HUES64 (cell line): Measurements from ENCODE around the gene PRKAG2.

ENCODE experiments used
- H3K27ac ChIP-seq: 2 replicates; pipeline ENCODE4 v1.7.0; 2013; ENCODE audit warnings: low read depth, low read length, inconsistent platforms
- H3K27me3 ChIP-seq: 2 replicates; pipeline ENCODE4 v1.6.1; 2013; ENCODE audit warnings: mild to moderate bottlenecking, low read length; ENCODE audit not compliant: insufficient read depth
- H3K36me3 ChIP-seq: 2 replicates; pipeline ENCODE4 v1.6.1; 2013; ENCODE audit warnings: mild to moderate bottlenecking, low read length; ENCODE audit not compliant: insufficient read depth
- H3K4me1 ChIP-seq: 2 replicates; pipeline ENCODE4 v1.6.1; 2013; ENCODE audit warnings: mild to moderate bottlenecking, low read length, moderate library complexity; ENCODE audit not compliant: insufficient read depth
- H3K4me3 ChIP-seq: 2 replicates; pipeline ENCODE4 v1.5.1; 2013; ENCODE audit warnings: mild to moderate bottlenecking, low read length, moderate library complexity
- H3K9ac ChIP-seq: 2 replicates; pipeline ENCODE4 v1.6.1; 2013; ENCODE audit warnings: mild to moderate bottlenecking, low read depth, low read length
- H3K9me3 ChIP-seq: 2 replicates; pipeline ENCODE4 v1.6.1; 2013; ENCODE audit warnings: low read depth, low read length; ENCODE audit not compliant: insufficient read depth
- WGBS: fragments of 150-250, 120-280 bp; methylation state at CpG from one replicate; pipeline ENCODE4 v1.1.7; 2013; ENCODE audit warnings: missing lambda C conversion rate; 5-methylcytosine and 5-hydroxymethylcytosine counted together

The PRKAG2 gene

DNA sequence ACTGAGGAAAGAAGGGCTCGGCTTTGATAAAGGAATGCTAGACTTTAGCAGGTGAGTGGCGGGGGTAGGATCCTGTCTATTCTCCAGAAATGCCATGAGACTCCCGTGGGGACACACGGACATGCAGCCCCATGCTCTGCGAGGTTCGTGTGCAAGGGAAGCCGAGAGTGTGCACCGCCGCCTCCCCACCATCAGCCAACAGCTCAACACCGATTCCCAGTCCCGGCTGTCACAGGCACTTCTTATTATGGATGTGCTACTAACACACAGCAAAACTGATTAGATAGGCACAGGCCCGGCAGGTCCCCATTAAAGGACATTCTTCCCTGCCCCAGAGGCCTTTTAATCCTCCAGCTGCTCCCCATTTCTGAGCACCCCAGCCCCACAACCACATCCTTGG, 154.4 kb downstream of the PRKAG2 start:
- H3K27ac ChIP-seq = no peak overlapping the region
- no peaks in the 10 kb centered on the region for H3K36me3 ChIP-seq
- H3K9me3 ChIP-seq = no peaks in the 10 kb centered on the region
- no peak overlapping the region for H3K4me3 ChIP-seq
- no peak overlapping the region for H3K9ac ChIP-seq
- 88% methylated on average over 12 of the region's 12 CpGs for WGBS
- no peaks in the 10 kb centered on the region for H3K4me1 ChIP-seq
- H3K27me3 ChIP-seq = no peaks in the 10 kb centered on the region

DNA sequence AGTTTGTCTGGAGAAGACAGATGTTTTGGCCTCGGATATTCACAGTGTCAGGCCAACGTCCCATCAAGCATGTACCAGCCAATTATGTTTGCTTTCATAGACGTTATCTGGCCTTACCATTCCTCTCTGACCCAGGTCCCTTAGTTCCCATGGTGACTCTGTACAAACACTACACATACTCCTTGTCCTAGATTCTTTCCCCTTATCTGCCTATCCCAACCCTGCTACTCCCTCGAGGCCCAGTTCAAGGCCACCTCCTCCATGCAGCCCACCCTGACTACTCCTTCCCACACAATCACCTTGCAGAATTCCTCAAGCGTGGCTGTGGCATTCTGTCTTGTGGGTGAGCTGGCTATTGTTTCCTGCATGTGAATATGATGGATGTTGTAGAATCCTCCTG, 155.2 kb downstream of the PRKAG2 start:
- no peaks in the 10 kb centered on the region for H3K9me3 ChIP-seq
- H3K4me3 ChIP-seq = no peak overlapping the region
- H3K27me3 ChIP-seq = no peaks in the 10 kb centered on the region
- H3K36me3 ChIP-seq = no peaks in the 10 kb centered on the region
- H3K27ac ChIP-seq = no peak overlapping the region
- H3K9ac ChIP-seq = no peak overlapping the region
- WGBS = 88% methylated on average over 5 of the region's 5 CpGs
- H3K4me1 ChIP-seq = no peaks in the 10 kb centered on the region

DNA sequence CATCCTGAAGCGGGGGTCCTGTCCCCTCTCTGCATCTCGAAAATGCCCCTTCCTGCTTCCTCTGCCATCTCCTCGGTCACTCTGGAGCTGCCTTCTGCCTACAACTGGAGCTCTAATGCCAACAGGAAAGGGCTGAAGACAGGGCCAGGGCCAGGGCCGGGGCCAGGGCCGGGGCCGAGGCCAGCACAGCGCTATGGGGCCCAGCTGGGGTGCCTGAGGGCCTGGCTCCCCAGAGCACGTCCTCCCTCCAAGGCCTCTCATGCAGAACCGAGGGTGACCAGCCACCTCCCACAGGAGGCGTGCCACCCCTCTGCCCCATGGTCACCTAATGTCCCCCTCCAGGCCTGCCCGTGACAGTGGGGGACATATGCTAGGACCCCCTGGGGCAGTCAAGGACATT, 155.7 kb downstream of the PRKAG2 start:
- Histone ChIP-seq H3K9ac (no peak overlapping the region), H3K36me3 (no peaks in the 10 kb centered on the region), H3K9me3 (no peaks in the 10 kb centered on the region), H3K27ac (no peak overlapping the region), H3K4me1 (no peaks in the 10 kb centered on the region), H3K27me3 (no peaks in the 10 kb centered on the region), H3K4me3 (no peak overlapping the region)
- WGBS = 91% methylated on average over 11 of the region's 11 CpGs

DNA sequence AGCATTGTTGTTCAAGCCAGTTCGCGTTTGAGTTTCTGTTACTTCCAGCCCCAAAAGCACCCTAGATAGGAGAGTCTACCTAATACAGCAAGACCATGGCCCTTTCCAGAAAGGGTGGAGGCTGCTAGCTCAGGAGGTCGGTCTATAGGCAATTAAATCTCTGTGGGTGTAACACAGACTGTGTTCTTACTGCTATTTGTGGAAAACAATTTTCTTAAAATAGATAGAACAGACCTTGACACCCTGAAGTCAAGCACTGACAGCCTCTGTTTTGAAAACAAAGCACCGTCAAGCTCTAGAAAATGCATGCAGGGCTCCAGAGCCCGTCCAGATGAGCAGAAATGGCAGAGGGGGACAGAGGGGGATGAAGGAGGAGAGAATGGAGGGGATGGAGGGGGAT, 156.6 kb downstream of the PRKAG2 start:
- H3K4me1 ChIP-seq = no peaks in the 10 kb centered on the region
- H3K4me3 ChIP-seq = no peak overlapping the region
- WGBS = 77% methylated on average over 5 of the region's 5 CpGs
- no peak overlapping the region for H3K9ac ChIP-seq
- H3K27me3 ChIP-seq = no peaks in the 10 kb centered on the region
- H3K27ac ChIP-seq = no peak overlapping the region
- H3K9me3 ChIP-seq = no peaks in the 10 kb centered on the region
- no peaks in the 10 kb centered on the region for H3K36me3 ChIP-seq

DNA sequence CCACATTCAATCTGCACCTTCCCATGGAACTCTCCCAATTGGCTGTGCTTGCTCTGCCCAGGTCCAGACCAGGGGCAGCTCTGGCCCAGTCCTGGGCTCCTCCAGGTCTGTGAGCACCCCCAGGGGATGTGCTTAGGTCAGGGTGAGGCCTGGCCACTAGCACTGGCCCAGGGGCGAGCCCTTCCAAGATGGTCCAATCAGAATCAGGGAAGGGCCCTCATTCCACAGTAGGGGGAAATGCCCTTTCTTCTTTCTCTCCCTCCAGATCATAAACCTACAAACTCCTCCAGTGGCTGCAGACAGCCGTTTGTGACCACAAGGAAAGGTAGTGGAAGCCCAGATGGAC, 157.0 kb downstream of the PRKAG2 start:
- Histone ChIP-seq H3K4me1 (no peaks in the 10 kb centered on the region), H3K27me3 (no peaks in the 10 kb centered on the region), H3K36me3 (no peaks in the 10 kb centered on the region), H3K9ac (no peak overlapping the region), H3K27ac (no peak overlapping the region), H3K4me3 (no peak overlapping the region), H3K9me3 (no peaks in the 10 kb centered on the region)
- 92% methylated on average over 2 of the region's 2 CpGs for WGBS

DNA sequence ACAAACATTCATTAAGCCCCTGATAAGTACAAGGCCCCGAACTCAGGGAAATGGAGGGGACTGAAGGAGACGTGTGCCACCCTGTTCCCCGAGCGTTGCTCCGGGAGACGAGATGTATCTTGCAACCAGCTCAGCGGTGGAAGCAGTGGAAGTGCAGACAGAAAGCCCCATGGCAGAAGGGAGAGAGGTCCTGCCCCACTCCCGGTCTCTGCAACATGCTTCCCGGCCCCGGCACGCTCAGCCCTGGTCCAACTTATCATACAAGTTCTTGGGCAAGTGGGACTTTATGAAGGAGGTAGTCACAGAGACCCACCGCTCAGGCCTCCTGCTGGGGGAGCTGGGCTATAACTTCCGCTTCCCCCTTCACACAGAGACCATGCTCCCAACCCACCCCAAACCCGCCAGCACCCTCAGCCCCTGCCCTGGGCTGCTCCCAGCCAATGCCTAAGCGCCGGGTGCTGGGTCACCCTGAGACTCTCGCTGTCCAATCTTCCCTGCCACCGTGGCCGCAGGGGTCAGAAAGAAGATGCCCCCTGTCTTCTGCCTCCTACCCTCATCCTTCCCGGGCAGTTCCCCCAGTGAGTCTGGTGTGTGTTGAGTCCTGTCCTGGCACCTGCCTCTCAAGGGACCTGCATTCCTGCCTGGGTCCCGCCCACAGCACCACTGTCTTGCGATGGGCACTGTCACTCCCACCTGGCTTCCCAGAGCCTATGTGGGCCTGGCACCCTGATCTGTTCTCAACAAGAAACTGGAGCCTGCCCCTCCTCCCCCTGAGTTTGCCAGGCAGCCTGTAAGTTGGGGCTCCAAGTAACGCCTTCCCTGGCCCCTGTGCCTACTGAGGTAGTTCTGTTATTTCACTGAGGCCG, 157.7 kb downstream of the PRKAG2 start:
- no peaks in the 10 kb centered on the region for H3K36me3 ChIP-seq
- H3K4me1 ChIP-seq = no peaks in the 10 kb centered on the region
- H3K27ac ChIP-seq = no peak overlapping the region
- no peaks in the 10 kb centered on the region for H3K27me3 ChIP-seq
- no peak overlapping the region for H3K4me3 ChIP-seq
- H3K9me3 ChIP-seq = no peaks in the 10 kb centered on the region
- 91% methylated on average over 24 of the region's 24 CpGs for WGBS
- no peak overlapping the region for H3K9ac ChIP-seq

DNA sequence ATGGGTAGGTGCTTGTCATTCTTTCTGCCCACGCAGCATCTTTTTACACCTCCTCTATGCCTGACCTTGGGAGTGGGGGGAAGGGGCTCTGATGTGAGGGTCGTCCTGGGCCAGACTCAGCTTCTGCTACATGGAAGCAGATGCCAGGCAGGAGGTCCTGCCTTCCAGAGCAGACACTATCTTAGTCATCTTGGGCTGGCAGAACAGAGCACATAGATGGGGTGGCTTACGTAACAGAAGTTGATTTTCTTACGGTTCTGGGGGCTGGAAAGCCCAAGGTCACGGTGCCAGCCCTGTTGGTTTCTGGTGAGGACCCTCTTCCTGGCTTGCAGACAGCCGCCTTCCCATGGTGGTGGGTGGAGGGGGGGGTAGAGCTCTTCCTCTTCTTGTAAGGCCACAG, 159.0 kb downstream of the PRKAG2 start:
- Histone ChIP-seq H3K9ac (no peak overlapping the region), H3K4me1 (no peaks in the 10 kb centered on the region), H3K27me3 (no peaks in the 10 kb centered on the region), H3K36me3 (no peaks in the 10 kb centered on the region), H3K9me3 (no peaks in the 10 kb centered on the region), H3K4me3 (no peak overlapping the region), H3K27ac (no peak overlapping the region)
- 88% methylated on average over 5 of the region's 6 CpGs for WGBS

DNA sequence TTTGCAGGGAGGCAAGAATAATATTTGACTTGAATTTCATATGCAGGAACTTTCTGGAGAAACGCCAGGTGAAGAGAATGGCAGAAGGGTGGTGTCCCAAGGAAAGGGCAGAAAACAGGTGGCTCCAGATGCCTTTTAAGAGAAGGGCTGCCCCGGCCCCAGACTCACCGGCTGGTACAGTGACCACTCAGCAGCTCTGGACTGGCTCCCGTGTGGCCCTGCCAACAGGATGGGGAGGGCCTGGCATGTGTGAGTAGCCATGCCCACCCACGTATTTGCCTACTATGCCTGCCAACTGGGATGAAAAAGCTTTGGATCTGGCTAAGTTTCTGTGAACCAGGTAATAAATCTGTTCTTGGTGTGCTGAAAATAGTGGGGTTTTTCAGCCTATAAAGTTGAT, 159.5 kb downstream of the PRKAG2 start:
- Histone ChIP-seq H3K4me3 (no peak overlapping the region), H3K4me1 (no peaks in the 10 kb centered on the region), H3K27me3 (no peaks in the 10 kb centered on the region), H3K36me3 (no peaks in the 10 kb centered on the region), H3K9me3 (no peaks in the 10 kb centered on the region), H3K9ac (no peak overlapping the region), H3K27ac (no peak overlapping the region)
- WGBS = 95% methylated on average over 5 of the region's 5 CpGs

DNA sequence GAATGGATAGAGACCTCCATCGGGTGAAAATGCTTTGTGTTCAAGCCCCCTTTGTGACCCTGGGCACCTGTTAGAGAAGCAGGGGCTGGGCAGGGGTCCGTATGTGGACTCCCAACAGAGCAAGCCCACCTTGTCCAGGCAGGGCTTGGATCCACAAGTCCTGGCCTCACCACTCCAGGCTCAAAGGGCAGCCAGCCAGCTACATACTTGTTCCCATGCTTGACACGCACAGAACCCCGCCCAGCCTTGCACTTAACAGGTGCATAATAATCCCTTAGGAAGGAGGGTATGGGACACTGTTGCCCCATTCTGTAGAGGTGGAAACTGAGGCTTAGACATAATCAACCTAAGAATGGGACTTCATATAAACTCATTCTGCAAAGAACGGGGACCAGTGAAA, 160.6 kb downstream of the PRKAG2 start:
- Histone ChIP-seq H3K27me3 (no peaks in the 10 kb centered on the region), H3K27ac (no peak overlapping the region), H3K9me3 (no peaks in the 10 kb centered on the region), H3K9ac (no peak overlapping the region), H3K4me1 (no peaks in the 10 kb centered on the region), H3K4me3 (no peak overlapping the region), H3K36me3 (no peaks in the 10 kb centered on the region)
- WGBS = 85% methylated on average over 5 of the region's 5 CpGs

DNA sequence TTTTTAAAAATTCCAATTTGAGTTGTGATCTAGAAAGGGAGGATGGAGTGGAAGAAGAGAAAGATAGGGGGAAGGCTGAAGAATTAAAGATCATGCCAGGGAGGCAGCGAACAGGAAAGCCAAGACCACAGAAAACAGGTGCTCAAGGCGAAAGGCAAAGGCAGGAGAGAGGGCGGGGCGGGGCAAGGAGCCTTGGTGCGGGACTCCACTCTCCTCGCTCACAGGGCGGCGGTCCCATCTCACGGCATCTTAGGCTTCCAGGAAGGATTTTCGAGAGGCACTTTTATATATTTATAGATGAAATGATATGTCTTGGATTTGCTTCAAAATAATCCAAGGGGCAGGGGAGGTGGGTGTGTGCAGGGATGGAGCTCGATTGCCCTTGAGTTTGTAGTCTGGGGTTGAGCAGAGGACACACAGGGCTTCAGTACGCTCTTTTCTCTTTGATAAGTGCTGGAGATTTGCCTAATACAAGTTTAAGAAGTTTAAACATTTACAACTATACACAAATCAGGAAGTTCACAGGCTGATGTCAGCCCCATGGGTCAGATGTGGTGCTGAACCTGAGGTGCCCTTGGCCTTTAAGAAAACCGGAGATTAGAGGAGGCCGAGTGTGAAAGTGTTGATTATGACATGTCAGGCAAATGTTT, 161.1 kb downstream of the PRKAG2 start:
- Histone ChIP-seq H3K9ac (no peak overlapping the region), H3K9me3 (no peaks in the 10 kb centered on the region), H3K4me3 (no peak overlapping the region), H3K27me3 (no peaks in the 10 kb centered on the region), H3K27ac (no peak overlapping the region), H3K36me3 (no peaks in the 10 kb centered on the region), H3K4me1 (no peaks in the 10 kb centered on the region)
- 95% methylated on average over 14 of the region's 14 CpGs for WGBS

DNA sequence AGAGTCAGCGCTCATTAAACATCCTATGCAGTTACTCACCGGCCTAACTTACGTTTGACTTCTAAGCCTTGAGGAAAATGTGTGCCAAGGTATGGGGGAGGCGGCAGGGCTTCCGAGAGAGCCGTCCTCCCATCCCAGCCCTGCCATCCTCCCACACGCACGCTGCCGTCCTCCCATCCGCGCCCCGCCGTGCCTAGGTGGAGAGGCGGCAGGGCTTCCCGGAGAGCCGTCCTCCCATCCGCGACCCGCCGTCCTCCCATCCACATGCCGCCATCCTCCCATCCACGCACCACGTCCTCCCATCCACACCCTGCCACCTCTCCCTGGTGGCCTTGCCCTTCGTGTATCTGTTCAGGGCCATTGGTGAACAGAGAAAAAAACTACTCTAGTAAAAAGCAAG, 162.7 kb downstream of the PRKAG2 start:
- H3K9me3 ChIP-seq = no peaks in the 10 kb centered on the region
- no peaks in the 10 kb centered on the region for H3K27me3 ChIP-seq
- H3K4me3 ChIP-seq = no peak overlapping the region
- WGBS = 96% methylated on average over 24 of the region's 24 CpGs
- no peaks in the 10 kb centered on the region for H3K36me3 ChIP-seq
- no peak overlapping the region for H3K9ac ChIP-seq
- no peak overlapping the region for H3K27ac ChIP-seq
- H3K4me1 ChIP-seq = no peaks in the 10 kb centered on the region

DNA sequence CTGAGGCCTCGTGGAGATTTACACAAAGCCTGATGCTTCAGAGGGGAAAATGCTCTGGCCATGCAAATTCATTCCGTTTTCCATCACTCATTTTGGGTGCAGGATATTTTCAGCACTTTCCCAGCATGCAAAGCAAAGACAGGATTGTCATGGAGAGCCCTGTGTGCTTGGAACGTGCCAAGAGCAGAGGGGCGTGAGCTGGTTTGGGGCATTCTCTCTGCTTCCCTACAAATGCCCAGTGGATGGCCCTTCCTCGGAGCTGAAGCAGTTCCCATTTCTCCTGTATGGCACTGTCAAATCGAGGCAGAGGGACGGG, 164.1 kb downstream of the PRKAG2 start:
- H3K4me1 ChIP-seq = no peaks in the 10 kb centered on the region
- H3K36me3 ChIP-seq = no peaks in the 10 kb centered on the region
- H3K27ac ChIP-seq = no peak overlapping the region
- WGBS = 86% methylated on average over 7 of the region's 7 CpGs
- H3K4me3 ChIP-seq = no peak overlapping the region
- no peaks in the 10 kb centered on the region for H3K9me3 ChIP-seq
- H3K27me3 ChIP-seq = no peaks in the 10 kb centered on the region
- H3K9ac ChIP-seq = no peak overlapping the region
